A549 treated with Hydrocortisone at 1 μM for 4 hours (cell line): ENCODE data around the gene CPSF6. TPM values are rescaled to one million over a fixed set of nuclear protein-coding genes. Genes with fewer than 3 reads are reported as not detected.

Experiments
- total RNA-seq: library from RNA; stranded (reverse); fragments of 200-300 nt; extraction: Qiagen RNA extraction; gene quantifications from 5 replicates; pipeline ENCODE4 v1.2.3, GENCODE V29; 2022

Gene CPSF6, protein sequence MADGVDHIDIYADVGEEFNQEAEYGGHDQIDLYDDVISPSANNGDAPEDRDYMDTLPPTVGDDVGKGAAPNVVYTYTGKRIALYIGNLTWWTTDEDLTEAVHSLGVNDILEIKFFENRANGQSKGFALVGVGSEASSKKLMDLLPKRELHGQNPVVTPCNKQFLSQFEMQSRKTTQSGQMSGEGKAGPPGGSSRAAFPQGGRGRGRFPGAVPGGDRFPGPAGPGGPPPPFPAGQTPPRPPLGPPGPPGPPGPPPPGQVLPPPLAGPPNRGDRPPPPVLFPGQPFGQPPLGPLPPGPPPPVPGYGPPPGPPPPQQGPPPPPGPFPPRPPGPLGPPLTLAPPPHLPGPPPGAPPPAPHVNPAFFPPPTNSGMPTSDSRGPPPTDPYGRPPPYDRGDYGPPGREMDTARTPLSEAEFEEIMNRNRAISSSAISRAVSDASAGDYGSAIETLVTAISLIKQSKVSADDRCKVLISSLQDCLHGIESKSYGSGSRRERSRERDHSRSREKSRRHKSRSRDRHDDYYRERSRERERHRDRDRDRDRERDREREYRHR
- 52.5 to 73.6 TPM (median 55.6 TPM) in 5 replicates for total RNA-seq

DNA sequence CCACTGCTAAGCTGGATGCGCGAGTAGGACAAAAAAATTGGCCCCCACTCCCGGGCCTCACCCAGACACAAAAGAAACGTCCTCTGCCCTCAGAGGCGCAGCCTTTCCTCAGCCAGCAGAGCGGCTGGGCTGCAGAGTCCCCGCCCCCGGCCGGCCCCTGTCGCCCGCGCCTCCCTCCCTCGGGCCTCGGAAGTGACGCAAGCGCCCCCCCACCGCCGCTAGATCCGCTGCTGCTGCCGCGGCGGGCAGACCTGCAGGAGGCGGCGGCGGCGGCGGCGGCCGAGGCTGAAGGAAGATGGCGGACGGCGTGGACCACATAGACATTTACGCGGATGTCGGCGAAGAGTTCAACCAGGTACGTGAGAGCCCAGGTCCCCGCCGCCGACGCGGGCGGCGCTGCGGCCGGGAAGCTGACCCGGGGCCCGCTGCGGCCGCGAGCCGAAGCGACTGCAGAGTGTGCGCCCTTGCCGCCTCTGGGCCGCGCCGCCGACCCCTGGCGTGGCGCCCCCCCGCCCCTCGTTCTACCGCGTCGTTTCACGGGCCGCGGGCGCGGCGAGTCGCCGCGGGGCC is at the start of gene CPSF6:
Gene CPSF6 (plus strand): TSS at position 218 of the 570 bp plus-strand sequence. CDS start 78 bp downstream, at position 296.

Other genes with a start within 250 kb of the CPSF6 start
- gene LYZ, start 108.8 kb downstream of the CPSF6 start, total RNA-seq: 0.05 to 0.37 TPM in 2 of 5 replicates, not detected in the others
- gene YEATS4, start 120.2 kb downstream of the CPSF6 start, total RNA-seq: 28.5 to 64.1 TPM (median 33.6 TPM) in 5 replicates
- gene FRS2, start 230.8 kb downstream of the CPSF6 start, total RNA-seq: 8.0 to 14.8 TPM (median 10.5 TPM) in 5 replicates